Tibial nerve (tissue), 3 donors: ENCODE data around the gene PRKCE.

Source experiments
- POLR2A ChIP-seq, 2 donors: fragments of 450-650 bp; IDR thresholded peaks; one replicate each; pipeline ENCODE4 v1.6.1; 2017; ENCODE audit warnings: antibody characterized with exemption in 2 of 2, mild to moderate bottlenecking in 2 of 2, moderate library complexity in 2 of 2
- TF ChIP-seq, protein P1 (sequence below), 5 experiments: fragments of 200-600 bp in 3 of 5; fragments of 450-650 bp in 2 of 5; sonication (generic) in 3 of 5; IDR thresholded peaks; one replicate each; pipeline ENCODE4 v1.5.1; 2016 to 2019; ENCODE audit warnings: antibody characterized with exemption in 5 of 5, mild to moderate bottlenecking in 3 of 5, moderate library complexity in 2 of 5

DNA sequence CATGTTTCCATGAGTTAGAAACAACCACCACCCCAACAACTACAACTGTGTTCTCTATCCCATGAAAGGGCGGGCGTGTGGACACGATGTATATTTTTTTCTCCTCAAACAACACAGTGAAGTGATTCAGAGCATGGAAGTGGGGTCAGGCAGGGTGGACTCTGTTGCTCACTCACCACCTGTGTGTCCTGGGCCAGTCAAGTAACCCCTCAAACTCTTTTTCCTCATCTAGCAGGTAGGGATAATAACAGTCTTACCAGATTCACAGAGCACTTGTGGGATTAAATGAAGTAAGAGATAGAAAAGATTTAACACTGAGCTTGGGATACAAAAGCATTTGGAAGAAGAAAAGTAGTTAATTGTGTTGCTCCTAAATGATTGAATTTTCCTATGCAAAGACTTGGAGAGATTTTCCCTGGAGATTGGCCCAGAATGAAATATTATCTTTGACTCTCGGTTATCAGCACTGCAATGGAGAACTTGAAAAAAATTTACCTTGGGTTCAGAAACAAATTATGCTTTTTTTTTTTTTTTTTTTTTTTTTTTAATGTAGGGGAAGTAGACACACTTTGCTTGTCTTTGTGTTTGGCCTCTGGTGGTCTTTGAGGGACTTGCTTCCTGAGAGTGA is 483.9 kb downstream of the PRKCE start:
- TF ChIP-seq, protein P1, sequence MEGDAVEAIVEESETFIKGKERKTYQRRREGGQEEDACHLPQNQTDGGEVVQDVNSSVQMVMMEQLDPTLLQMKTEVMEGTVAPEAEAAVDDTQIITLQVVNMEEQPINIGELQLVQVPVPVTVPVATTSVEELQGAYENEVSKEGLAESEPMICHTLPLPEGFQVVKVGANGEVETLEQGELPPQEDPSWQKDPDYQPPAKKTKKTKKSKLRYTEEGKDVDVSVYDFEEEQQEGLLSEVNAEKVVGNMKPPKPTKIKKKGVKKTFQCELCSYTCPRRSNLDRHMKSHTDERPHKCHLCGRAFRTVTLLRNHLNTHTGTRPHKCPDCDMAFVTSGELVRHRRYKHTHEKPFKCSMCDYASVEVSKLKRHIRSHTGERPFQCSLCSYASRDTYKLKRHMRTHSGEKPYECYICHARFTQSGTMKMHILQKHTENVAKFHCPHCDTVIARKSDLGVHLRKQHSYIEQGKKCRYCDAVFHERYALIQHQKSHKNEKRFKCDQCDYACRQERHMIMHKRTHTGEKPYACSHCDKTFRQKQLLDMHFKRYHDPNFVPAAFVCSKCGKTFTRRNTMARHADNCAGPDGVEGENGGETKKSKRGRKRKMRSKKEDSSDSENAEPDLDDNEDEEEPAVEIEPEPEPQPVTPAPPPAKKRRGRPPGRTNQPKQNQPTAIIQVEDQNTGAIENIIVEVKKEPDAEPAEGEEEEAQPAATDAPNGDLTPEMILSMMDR (IDR thresholded peaks at IDR 0.05) = no peak
- TF ChIP-seq POLR2A (IDR thresholded peaks at IDR 0.05) = no peak
